ENCODE data around the gene CARD19.
"Not testable (repeated sequence)": the region's sequence is repeated elsewhere in the genome, so short reads cannot be mapped to it uniquely, and the experiment has no call there.

CARD19 gene

DNA sequence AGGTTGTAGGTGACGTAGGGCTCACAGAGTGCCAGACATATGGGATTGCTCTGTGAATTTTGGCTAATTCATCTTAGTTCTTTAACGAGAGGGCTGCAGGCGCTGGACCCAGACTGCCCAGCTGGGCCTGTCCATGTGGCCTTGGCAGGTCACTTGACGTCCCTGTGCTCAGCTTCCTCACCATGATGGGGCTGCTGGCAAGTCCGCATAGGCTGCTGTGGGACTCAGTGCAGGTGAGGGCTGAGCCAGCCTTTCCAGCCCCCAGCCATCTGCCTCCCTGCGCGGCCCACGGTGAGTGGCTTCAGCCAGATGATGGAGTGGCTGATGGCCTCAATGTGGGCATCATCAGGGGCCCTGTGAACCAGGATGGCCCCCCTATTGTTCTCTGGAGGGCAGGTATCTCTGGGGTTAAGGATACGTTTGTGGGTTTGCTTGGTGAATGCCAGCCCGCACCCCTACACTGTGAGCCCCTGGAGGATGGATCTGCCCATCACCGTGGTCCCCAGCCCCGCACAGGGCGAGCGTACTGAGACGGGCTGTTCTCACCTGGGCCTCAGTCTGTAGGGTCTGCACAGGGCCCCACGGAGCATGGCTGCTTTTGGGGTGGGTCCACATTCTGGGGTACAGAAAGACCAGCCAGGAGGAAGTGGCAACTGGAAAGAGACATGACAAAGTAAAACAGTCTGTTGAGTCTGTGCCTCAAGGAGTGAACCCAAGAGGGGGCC is 3.7 kb downstream of the CARD19 start:
- no peak for DNase-seq (ENCODE audit: low spot score)
- ChIA-PET POLR2A (ENCODE audit: low non-redundant PET) (no interaction called here), CTCF (interaction anchor here (0.7 to 3.6 kb wide), 3 partner anchors 9 to 28 kb away, joined by 3 to 22 read pairs (median 5); no protein-coding TSS in a partner anchor)
- TF ChIP-seq, protein P1, sequence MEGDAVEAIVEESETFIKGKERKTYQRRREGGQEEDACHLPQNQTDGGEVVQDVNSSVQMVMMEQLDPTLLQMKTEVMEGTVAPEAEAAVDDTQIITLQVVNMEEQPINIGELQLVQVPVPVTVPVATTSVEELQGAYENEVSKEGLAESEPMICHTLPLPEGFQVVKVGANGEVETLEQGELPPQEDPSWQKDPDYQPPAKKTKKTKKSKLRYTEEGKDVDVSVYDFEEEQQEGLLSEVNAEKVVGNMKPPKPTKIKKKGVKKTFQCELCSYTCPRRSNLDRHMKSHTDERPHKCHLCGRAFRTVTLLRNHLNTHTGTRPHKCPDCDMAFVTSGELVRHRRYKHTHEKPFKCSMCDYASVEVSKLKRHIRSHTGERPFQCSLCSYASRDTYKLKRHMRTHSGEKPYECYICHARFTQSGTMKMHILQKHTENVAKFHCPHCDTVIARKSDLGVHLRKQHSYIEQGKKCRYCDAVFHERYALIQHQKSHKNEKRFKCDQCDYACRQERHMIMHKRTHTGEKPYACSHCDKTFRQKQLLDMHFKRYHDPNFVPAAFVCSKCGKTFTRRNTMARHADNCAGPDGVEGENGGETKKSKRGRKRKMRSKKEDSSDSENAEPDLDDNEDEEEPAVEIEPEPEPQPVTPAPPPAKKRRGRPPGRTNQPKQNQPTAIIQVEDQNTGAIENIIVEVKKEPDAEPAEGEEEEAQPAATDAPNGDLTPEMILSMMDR (conservative IDR thresholded peaks at IDR 0.05; ENCODE audit: low read depth), result no peak
- peak overlapping the region; percentile 94 for H3K27ac ChIP-seq

DNA sequence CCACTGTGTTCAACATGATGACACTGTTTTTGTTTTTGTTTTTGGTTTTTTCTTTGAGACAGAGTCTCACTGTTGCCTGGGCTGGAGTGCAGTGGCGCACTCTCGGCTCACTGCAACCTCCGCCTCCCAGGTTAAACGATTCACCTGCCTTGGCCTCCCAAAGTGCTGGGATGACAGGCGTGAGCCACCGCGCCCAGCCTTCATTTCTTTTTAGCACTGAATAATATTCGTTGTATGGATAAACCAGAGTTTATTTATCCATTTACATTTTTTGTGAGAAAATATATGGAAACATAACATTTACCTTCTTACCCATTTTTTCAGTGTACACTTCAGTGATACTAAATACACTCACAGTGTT is 4.2 kb downstream of the CARD19 start:
- ChIA-PET CTCF (no interaction called here), POLR2A (ENCODE audit: low non-redundant PET) (no interaction called here)
- peak overlapping the region; percentile 94 for H3K27ac ChIP-seq
- TF ChIP-seq, protein P1 (conservative IDR thresholded peaks at IDR 0.05; ENCODE audit: low read depth), result no peak
- no peak for DNase-seq (ENCODE audit: low spot score)

GRCh38 chr9:93101086-93101485 is 5.1 kb downstream of the CARD19 start:
- H3K27ac ChIP-seq; DNase-seq (ENCODE audit: low spot score); POLR2A ChIA-PET (ENCODE audit: low non-redundant PET): not testable (repeated sequence)
- CTCF ChIA-PET, result interaction anchor here (0.6 to 0.7 kb wide), 2 partner anchors 98 to 362 kb away, joined by 4 to 8 read pairs; no protein-coding TSS in a partner anchor

- ChIA-PET CTCF (interaction anchor here (0.7 to 1.4 kb wide), 2 partner anchors 14 to 22 kb away, joined by 3 to 5 read pairs; no protein-coding TSS in a partner anchor), POLR2A (ENCODE audit: low non-redundant PET) (interaction anchor here (0.6 kb wide), 1 partner anchor 9 kb away, joined by 7 read pairs; no protein-coding TSS in a partner anchor)
Observed at GRCh38 chr9:93105620-93106019, 9.6 kb downstream of the CARD19 start.

GRCh38 chr9:93107151-93107824 is 11.3 kb downstream of the CARD19 start:
- CTCF ChIA-PET, result interaction anchor here (0.6 to 1.4 kb wide), 5 partner anchors 15 to 314 kb away, joined by 3 to 13 read pairs (median 4); no protein-coding TSS in a partner anchor
- POLR2A ChIA-PET (ENCODE audit: low non-redundant PET), result interaction anchor here (0.5 kb wide), 1 partner anchor 1980 kb away, joined by 4 read pairs; no protein-coding TSS in a partner anchor
- TF ChIP-seq, protein P1 (conservative IDR thresholded peaks at IDR 0.05; ENCODE audit: low read depth), result no peak
- peak overlapping the region; percentile 68; the same call in 1 of the 2 replicates for H3K27ac ChIP-seq
- DNase-seq (ENCODE audit: low spot score), result no peak

More at GRCh38 chr9:93105620-93106019, 9.6 kb downstream of the CARD19 start:
- no peak for DNase-seq (ENCODE audit: low spot score)
- TF ChIP-seq, protein P1 (conservative IDR thresholded peaks at IDR 0.05; ENCODE audit: low read depth), result no peak
- no peak overlapping the region for H3K27ac ChIP-seq

GRCh38 chr9:93107825-93108161 is 11.8 kb downstream of the CARD19 start:
- ChIA-PET CTCF (interaction anchor here (0.6 to 1.4 kb wide), 3 partner anchors 15 to 104 kb away, joined by 3 to 4 read pairs (median 4); no protein-coding TSS in a partner anchor), POLR2A (ENCODE audit: low non-redundant PET) (no interaction called here)
- TF ChIP-seq, protein P1 (conservative IDR thresholded peaks at IDR 0.05; ENCODE audit: low read depth), result no peak
- DNase-seq (ENCODE audit: low spot score), result no peak
- H3K27ac ChIP-seq, result peak overlapping the region; percentile 68
